ENCODE data around the gene FHIT.

DNA sequence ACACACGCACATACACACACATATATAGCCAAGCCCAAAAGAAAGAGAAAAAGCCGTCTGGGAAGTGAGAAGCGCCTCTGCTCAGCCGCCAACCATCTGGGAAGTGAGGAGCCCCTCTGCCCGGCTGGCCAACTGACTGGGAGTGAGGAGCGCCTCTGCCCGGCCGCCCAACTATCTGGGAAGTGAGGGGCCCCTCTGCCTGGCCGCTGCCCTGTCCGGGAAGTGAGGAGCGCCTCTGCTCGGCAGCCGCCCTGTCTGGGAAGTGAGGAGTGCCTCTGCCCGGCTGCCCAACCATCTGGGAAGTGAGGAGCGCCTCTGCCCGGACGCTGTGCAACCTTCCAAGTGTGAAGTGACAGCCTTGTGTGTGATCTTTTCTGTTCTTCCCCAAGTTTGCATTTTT is 49.2 kb downstream of the FHIT start:
- TF ChIP-seq, protein P1, sequence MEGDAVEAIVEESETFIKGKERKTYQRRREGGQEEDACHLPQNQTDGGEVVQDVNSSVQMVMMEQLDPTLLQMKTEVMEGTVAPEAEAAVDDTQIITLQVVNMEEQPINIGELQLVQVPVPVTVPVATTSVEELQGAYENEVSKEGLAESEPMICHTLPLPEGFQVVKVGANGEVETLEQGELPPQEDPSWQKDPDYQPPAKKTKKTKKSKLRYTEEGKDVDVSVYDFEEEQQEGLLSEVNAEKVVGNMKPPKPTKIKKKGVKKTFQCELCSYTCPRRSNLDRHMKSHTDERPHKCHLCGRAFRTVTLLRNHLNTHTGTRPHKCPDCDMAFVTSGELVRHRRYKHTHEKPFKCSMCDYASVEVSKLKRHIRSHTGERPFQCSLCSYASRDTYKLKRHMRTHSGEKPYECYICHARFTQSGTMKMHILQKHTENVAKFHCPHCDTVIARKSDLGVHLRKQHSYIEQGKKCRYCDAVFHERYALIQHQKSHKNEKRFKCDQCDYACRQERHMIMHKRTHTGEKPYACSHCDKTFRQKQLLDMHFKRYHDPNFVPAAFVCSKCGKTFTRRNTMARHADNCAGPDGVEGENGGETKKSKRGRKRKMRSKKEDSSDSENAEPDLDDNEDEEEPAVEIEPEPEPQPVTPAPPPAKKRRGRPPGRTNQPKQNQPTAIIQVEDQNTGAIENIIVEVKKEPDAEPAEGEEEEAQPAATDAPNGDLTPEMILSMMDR (IDR thresholded peaks at IDR 0.05; ENCODE audit: insufficient read depth, low read length, poor library complexity, severe bottlenecking), result no peak
- no peak for TF ChIP-seq EZH2phosphoT487 (conservative IDR thresholded peaks at IDR 0.05; ENCODE audit: low read length)
